GM18499 (cell line): ENCODE measurements around the gene TTC23L.
"Not testable (repeated sequence)": the region's sequence is repeated elsewhere in the genome, so short reads cannot be mapped to it uniquely, and the experiment has no call there.

Experiments
- ATAC-seq: cut with Tn5 transposase; IDR thresholded peaks from one replicate; pipeline ENCODE4 v1.9.1; 2021; ENCODE audit warnings: moderate number of reproducible peaks; ENCODE audit not compliant: insufficient read depth, unreplicated experiment

Gene TTC23L, protein sequence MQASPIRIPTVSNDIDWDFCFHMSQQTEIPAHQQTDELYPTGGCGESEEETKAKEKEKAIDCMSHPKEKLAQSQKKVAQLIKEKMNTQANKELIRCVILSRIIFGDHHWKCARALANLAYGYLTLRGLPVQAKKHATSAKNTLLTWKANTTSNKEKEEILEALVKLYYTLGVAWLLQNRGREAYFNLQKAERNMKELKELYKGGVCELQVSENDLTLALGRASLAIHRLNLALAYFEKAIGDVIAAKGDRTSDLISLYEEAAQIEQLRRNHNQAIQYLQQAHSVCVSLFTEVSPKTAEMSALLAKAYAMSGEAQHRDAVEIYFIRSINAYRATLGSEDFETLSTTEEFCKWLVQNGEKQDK

GRCh38 chr5:34838785-34839714 lies at the start of gene TTC23L:
Gene TTC23L (plus strand): TSS chr5:34839164. CDS start chr5:34840672, 1,508 bp downstream.
- peak; percentile 89 for ATAC-seq

- no peak for ATAC-seq
Measured at GRCh38 chr5:34789639-34790038, 49.3 kb upstream of the TTC23L start.

- no peak for ATAC-seq
Measured at GRCh38 chr5:34790069-34790468, 48.9 kb upstream of the TTC23L start.

GRCh38 chr5:34791761-34792244 lies 47.2 kb upstream of the TTC23L start:
- no peak for ATAC-seq

DNA sequence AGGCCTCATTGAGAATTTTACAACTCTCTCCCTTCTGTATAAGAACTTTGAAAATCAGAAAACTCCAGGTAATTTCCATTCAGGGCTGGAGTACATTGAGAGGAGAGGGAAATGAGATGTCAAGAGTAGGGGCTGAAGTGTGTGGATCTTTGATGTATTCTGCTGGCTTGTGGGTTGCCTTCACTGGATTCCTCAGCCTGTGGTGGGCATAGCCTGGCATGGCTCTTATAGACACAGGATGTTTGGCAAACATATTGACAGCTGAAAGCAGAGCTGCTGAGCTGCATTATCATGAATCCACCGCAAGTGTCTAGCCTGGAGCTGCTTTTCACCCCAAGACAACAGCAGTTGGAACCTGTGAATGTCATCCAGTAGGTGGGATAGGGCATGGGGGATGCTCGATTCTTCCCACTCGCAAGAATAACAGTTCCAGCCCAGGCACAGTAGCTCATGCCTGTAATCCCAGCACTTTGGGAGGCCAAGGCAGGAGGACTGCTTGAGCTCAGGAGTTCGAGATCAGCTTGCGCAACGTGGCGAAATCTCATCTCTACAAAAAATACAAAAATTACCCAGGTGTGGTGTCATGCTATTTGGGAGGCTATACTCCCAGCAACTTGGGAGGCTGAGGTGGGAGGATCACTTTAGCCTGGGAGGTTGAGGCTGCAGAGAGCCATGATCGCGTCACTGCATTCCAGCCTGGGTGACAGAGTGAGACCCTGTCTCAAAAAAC lies 36.0 kb upstream of the TTC23L start:
- no peak for ATAC-seq

GRCh38 chr5:34803974-34804732 lies 34.8 kb upstream of the TTC23L start:
- ATAC-seq, result no peak

GRCh38 chr5:34804913-34805312 lies 34.1 kb upstream of the TTC23L start:
- ATAC-seq, result no peak

DNA sequence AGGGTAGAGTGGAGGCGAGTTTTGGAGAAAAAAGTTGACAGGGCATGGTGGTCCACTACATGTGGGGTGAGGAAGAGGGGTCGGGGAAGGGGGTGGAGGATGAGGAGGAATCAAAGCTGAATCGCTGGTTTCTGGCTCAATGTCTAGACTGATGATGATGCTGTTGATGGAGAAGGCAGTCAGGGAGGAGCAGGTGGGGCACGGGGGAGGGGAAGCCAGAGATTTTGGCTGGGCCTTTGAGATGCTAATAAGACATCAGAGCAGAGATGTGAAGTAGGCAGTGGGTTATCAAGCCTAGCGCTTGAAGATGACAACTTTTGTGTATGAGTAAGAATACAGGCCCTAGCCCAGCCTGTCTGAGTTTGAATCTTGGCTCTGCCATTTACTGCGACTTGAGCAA lies 32.4 kb upstream of the TTC23L start:
- no peak for ATAC-seq

DNA sequence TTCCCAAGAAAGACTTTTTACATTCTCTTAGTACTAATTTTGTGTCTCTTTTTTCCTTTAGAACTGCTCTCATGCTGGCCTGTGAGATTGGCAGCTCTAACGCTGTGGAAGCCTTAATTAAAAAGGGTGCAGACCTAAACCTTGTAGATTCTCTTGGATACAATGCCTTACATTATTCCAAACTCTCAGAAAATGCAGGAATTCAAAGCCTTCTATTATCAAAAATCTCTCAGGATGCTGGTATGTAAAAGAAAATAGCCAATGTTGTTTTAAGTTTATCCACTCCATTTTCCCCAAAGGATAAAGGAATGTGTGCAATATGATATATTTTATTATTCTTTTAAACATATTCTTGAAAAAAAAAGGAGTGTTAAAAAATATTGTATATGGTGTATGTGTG lies 27.3 kb upstream of the TTC23L start:
- no peak for ATAC-seq

DNA sequence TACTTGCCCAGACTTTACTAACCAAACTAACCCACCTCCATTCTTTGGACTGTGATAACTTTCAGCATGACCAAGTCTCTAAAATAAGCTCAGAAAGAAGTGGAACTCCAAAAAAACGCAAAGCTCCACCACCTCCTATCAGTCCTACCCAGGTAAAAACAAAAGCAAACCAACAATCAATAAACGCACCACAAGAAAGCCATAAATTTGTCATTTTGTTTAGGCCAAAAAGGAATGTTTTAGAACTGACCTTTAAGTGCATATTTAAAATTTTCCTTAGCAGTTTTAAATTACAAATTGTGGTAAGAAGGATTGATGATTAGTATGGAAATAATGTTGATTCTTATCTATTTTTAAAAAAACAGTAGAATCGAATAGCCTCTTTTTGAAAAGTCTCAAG lies 25.5 kb upstream of the TTC23L start:
- ATAC-seq, result no peak

DNA sequence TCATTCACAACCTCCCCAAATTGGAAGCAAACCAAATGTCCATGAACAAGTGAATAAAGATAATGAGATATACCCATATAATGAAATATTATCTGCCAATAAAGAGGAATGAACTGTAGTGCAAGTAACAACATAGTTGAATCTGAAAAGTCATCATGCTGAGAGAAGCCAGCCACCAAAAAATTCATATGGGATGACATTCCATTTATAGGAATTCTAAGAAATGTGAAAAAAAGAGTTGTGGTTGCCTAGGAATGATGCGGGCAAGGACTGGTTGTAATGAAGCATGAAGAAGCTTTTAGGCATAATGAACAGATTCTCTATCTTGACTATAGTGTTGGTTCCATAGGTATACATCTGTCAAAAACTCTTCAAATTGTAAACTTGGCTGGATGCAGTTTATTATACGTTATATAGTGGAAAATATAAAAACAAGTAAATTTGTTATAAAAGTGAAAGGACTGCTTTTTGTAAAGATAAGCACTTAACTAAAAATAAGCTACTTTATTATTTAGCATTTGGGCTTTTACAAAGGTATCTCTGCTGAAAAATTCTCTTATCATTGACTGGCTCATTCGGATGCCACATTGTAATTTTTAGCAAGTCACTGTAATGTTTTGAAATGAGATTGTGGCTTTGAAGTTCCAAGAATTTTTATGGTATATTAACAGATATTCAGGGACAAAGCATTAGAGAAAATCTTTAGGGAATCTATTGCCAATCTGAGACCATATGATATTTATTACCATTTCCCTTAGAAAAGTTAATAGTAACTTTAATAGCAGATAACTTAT lies 21.2 kb upstream of the TTC23L start:
- ATAC-seq, result no peak

GRCh38 chr5:34818717-34819116 lies 20.2 kb upstream of the TTC23L start:
- no peak for ATAC-seq

DNA sequence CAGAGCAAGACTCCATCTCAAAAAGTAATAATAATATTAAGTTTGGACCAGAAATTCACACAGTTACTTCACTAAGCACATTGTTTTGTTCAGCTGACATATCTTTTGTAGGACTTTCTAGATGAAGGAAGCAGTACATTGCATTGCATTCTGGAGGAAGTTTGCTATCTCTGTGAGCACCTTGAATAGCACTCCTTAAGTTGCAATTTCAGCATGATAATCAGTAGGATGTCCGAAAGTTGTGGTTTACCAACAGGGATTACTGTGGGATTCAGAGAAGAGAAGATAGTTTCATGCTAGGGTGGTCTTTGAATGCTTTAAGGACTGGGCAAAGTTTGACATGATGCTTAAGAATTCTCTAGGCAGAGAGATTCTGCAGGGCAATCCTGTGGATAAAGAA lies 18.4 kb upstream of the TTC23L start:
- ATAC-seq, result no peak

GRCh38 chr5:34822956-34823715 lies 15.8 kb upstream of the TTC23L start:
- ATAC-seq, result no peak

DNA sequence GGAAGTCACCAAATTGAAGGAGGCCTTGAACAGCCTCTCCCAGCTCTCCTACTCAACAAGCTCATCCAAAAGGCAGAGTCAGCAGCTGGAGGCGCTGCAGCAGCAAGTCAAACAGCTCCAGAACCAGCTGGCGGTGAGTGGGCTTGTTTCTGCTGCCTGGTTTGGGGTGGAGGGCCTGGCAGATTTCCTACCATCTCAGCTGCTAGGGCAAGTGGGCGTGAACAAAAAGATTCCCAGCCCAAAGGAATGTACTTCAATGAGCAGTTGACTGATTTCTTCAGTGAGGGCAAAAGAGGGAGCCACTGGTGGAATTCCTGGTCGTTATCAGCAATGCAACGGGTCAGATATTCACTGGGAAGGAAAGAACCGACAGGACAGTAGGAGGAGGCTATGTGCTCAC lies 12.6 kb upstream of the TTC23L start:
- no peak for ATAC-seq

DNA sequence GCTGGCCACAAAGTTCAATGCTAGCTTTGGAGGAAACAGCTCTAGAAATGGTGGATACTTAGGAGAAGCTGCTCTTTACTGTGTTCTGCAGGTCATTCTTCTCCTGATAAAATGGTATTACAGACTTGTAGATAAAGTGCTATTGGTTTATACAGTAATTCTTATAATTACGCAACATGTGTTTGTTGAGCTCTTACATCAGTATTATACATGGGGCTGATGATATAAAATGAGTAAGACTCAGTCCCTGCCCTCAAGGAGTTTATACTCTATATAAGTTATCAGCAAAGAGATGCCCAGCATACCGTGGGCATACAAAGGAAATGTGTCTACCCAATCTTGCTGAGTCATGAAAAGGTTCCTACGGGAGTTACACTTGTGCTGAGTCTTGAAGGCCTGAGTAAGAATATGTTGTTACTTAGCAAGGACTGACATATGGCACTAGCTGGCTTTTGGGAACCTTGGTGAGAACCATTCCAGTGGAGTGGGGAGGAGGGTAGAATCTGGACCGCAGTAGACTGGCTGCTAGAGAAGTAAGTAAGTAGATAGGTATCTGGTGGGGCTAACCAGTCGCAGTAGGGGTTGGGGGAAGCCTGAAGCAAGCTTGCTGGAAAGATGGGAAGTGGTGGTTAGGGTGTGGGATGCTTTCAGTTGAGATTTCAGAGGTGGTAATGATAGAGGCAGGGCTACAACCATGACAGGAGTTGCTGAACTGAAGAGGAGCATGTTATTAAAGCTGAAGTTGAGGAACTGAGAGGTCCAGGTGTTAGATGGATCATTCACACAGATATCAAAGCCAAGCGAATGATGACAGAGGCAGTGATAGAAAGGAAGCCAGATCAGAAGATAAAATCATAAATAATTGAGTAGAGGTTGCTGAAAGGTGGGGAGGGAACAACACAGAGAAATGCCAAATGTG lies 11.1 kb upstream of the TTC23L start:
- no peak for ATAC-seq

GRCh38 chr5:34830827-34831226 lies 8.1 kb upstream of the TTC23L start:
- ATAC-seq, result not testable (repeated sequence)
